Measurements from ENCODE around the gene ZFAND2A. TPM values are rescaled to one million over a fixed set of nuclear protein-coding genes. Genes with fewer than 3 reads are reported as not detected.
"Not testable (repeated sequence)": the region's sequence is repeated elsewhere in the genome, so short reads cannot be mapped to it uniquely, and the experiment has no call there.

ZFAND2A gene
- total and polyA plus RNA-seq, 7 experiments from 2014 or later = 21.2 to 74.5 (median 43.2) TPM

GRCh38 chr7:1200045-1200444 lies 40.0 kb upstream of the ZFAND2A start:
- Mint-ChIP-seq H3K36me3 (no peaks in the 10 kb centered on the region), H3K4me3 (no peak overlapping the region), H3K27ac (no peak overlapping the region), H3K9me3 (no peaks in the 10 kb centered on the region), H3K27me3 (peaks cover 0 to 26% (median 3%) of the 10 kb centered on the region in 5 donors), H3K4me1 (peaks cover 0 to 3% (median 0%) of the 10 kb centered on the region in 7 donors)
- Histone ChIP-seq H3K4me1 (ENCODE audit: control insufficient read depth in 2 of 2, insufficient read depth in 2 of 2, low read length in 2 of 2) (no peaks in the 10 kb centered on the region), H3K4me3 (ENCODE audit: low read length) (no peak overlapping the region), H3K27me3 (ENCODE audit: control insufficient read depth in 2 of 2, insufficient read depth in 2 of 2, low read length in 2 of 2) (no peaks in the 10 kb centered on the region), H3K27ac (ENCODE audit: low read depth, low read length) (no peak overlapping the region), H3K9me3 (ENCODE audit: control insufficient read depth in 2 of 3, low read length in 3 of 3) (no peaks in the 10 kb centered on the region), H3K36me3 (ENCODE audit: control insufficient read depth in 2 of 3, insufficient read depth in 3 of 3, low read length in 3 of 3) (no peaks in the 10 kb centered on the region)
- DNase-seq = no peak
- no peak for ATAC-seq
- POLR2A ChIA-PET = no interaction called here
- CTCF ChIA-PET = no interaction called here
- intact Hi-C loops (cut with micrococcal nuclease) = no loop called here

- Mint-ChIP-seq H3K4me3 (no peak overlapping the region), H3K4me1 (peaks cover 0 to 7% (median 0%) of the 10 kb centered on the region in 7 donors), H3K9me3 (no peaks in the 10 kb centered on the region), H3K27ac (no peak overlapping the region), H3K27me3 (peaks cover 0 to 23% (median 3%) of the 10 kb centered on the region in 5 donors), H3K36me3 (no peaks in the 10 kb centered on the region)
- ATAC-seq (no peak), DNase-seq (no peak)
- Histone ChIP-seq H3K9me3 (ENCODE audit: control insufficient read depth in 2 of 3, low read length in 3 of 3) (no peaks in the 10 kb centered on the region), H3K36me3 (ENCODE audit: control insufficient read depth in 2 of 3, insufficient read depth in 3 of 3, low read length in 3 of 3) (no peaks in the 10 kb centered on the region), H3K27me3 (ENCODE audit: control insufficient read depth in 2 of 2, insufficient read depth in 2 of 2, low read length in 2 of 2) (no peaks in the 10 kb centered on the region), H3K4me1 (ENCODE audit: control insufficient read depth in 2 of 2, insufficient read depth in 2 of 2, low read length in 2 of 2) (no peaks in the 10 kb centered on the region), H3K4me3 (ENCODE audit: low read length) (no peak overlapping the region), H3K27ac (ENCODE audit: low read depth, low read length) (no peak overlapping the region)
- CTCF ChIA-PET = interaction anchor here (0.6 kb wide), 1 partner anchor 1483 kb away, joined by 3 read pairs; no protein-coding TSS in a partner anchor
- POLR2A ChIA-PET = no interaction called here
- intact Hi-C loops (cut with micrococcal nuclease) = no loop called here
Measured at GRCh38 chr7:1197997-1198625, 38.1 kb upstream of the ZFAND2A start.

GRCh38 chr7:1196950-1197349 lies 37.0 kb upstream of the ZFAND2A start:
- Histone ChIP-seq H3K4me3 (ENCODE audit: low read length) (no peak overlapping the region), H3K36me3 (ENCODE audit: control insufficient read depth in 2 of 3, insufficient read depth in 3 of 3, low read length in 3 of 3) (no peaks in the 10 kb centered on the region), H3K27me3 (ENCODE audit: control insufficient read depth in 2 of 2, insufficient read depth in 2 of 2, low read length in 2 of 2) (no peaks in the 10 kb centered on the region), H3K27ac (ENCODE audit: low read depth, low read length) (no peak overlapping the region), H3K4me1 (ENCODE audit: control insufficient read depth in 2 of 2, insufficient read depth in 2 of 2, low read length in 2 of 2) (peaks cover 0 to 5% of the 10 kb centered on the region in 2 donors), H3K9me3 (ENCODE audit: control insufficient read depth in 2 of 3, low read length in 3 of 3) (no peaks in the 10 kb centered on the region)
- CTCF ChIA-PET = no interaction called here
- peaks cover 0 to 3% (median 0%) of the 10 kb centered on the region in 11 donors for H3K9me3 Mint-ChIP-seq
- ATAC-seq (no peak), DNase-seq (no peak)
- H3K27me3 Mint-ChIP-seq = peaks cover 0 to 30% (median 6%) of the 10 kb centered on the region in 5 donors
- H3K4me1 Mint-ChIP-seq = peaks cover 5 to 13% (median 6%) of the 10 kb centered on the region in 7 donors
- POLR2A ChIA-PET = no interaction called here
- intact Hi-C loops (cut with micrococcal nuclease) = no loop called here
- H3K36me3 Mint-ChIP-seq = peaks cover 0 to 5% (median 0%) of the 10 kb centered on the region in 5 donors
- H3K27ac Mint-ChIP-seq = no peak overlapping the region
- H3K4me3 Mint-ChIP-seq = no peak overlapping the region

- H3K4me1 ChIP-seq (ENCODE audit: control insufficient read depth in 2 of 2, insufficient read depth in 2 of 2, low read length in 2 of 2); H3K9me3 Mint-ChIP-seq; H3K9me3 ChIP-seq (ENCODE audit: control insufficient read depth in 2 of 3, low read length in 3 of 3); ATAC-seq; DNase-seq; H3K4me3 Mint-ChIP-seq; H3K36me3 Mint-ChIP-seq; H3K36me3 ChIP-seq (ENCODE audit: control insufficient read depth in 2 of 3, insufficient read depth in 3 of 3, low read length in 3 of 3); intact Hi-C loops (cut with micrococcal nuclease); H3K27ac ChIP-seq (ENCODE audit: low read depth, low read length); H3K27me3 ChIP-seq (ENCODE audit: control insufficient read depth in 2 of 2, insufficient read depth in 2 of 2, low read length in 2 of 2); CTCF ChIA-PET; H3K27ac Mint-ChIP-seq; POLR2A ChIA-PET; H3K4me3 ChIP-seq (ENCODE audit: low read length): not testable (repeated sequence)
- Mint-ChIP-seq H3K27me3 (peaks cover 0 to 31% (median 6%) of the 10 kb centered on the region in 5 donors), H3K4me1 (peaks cover 5 to 18% (median 10%) of the 10 kb centered on the region in 7 donors)
Measured at GRCh38 chr7:1196441-1196840, 36.4 kb upstream of the ZFAND2A start.

- peaks cover 5 to 26% (median 10%) of the 10 kb centered on the region in 7 donors for H3K4me1 Mint-ChIP-seq
- H3K36me3 Mint-ChIP-seq = peaks cover 0 to 16% (median 0%) of the 10 kb centered on the region in 5 donors
- no peak overlapping the region for H3K27ac ChIP-seq (ENCODE audit: low read depth, low read length)
- intact Hi-C loops (cut with micrococcal nuclease) = loop anchor here (1.0 to 5.0 kb wide), 4 partner anchors 218 to 280 kb away; no protein-coding TSS in a partner anchor
- H3K4me3 Mint-ChIP-seq = no peak overlapping the region
- H3K9me3 Mint-ChIP-seq = peaks cover 0 to 11% (median 0%) of the 10 kb centered on the region in 11 donors
- DNase-seq (peak in 3 of 9 donors; percentile 10 to 37 (median 19)), ATAC-seq (peak; percentile 68)
- no peak overlapping the region for H3K4me3 ChIP-seq (ENCODE audit: low read length)
- H3K27me3 Mint-ChIP-seq = peaks cover 0 to 32% (median 13%) of the 10 kb centered on the region in 5 donors
- H3K36me3 ChIP-seq (ENCODE audit: control insufficient read depth in 2 of 3, insufficient read depth in 3 of 3, low read length in 3 of 3) = no peaks in the 10 kb centered on the region
- ChIA-PET CTCF (interaction anchor here (1.1 to 1.5 kb wide), 5 partner anchors 19 to 281 kb away, joined by 3 to 8 read pairs (median 5); no protein-coding TSS in a partner anchor), POLR2A (no interaction called here)
- H3K27me3 ChIP-seq (ENCODE audit: control insufficient read depth in 2 of 2, insufficient read depth in 2 of 2, low read length in 2 of 2) = no peaks in the 10 kb centered on the region
- peak overlapping the region in 1 of 9 donors; percentile 13 for H3K27ac Mint-ChIP-seq
- H3K4me1 ChIP-seq (ENCODE audit: control insufficient read depth in 2 of 2, insufficient read depth in 2 of 2, low read length in 2 of 2) = peaks cover 0 to 5% of the 10 kb centered on the region in 2 donors
- H3K9me3 ChIP-seq (ENCODE audit: control insufficient read depth in 2 of 3, low read length in 3 of 3) = no peaks in the 10 kb centered on the region
Measured at GRCh38 chr7:1193593-1194424, 33.8 kb upstream of the ZFAND2A start.

- CTCF ChIA-PET = interaction anchor here (0.9 to 1.3 kb wide), 2 partner anchors 242 to 282 kb away, joined by 3 to 5 read pairs; no protein-coding TSS in a partner anchor
- Mint-ChIP-seq H3K27ac (peak overlapping the region in 5 of 9 donors; percentile 67 to 95 (median 82)), H3K4me1 (peaks cover 5 to 26% (median 10%) of the 10 kb centered on the region in 7 donors), H3K4me3 (peak overlapping the region in 5 of 10 donors; percentile 12 to 87 (median 36)), H3K27me3 (peaks cover 0 to 46% (median 15%) of the 10 kb centered on the region in 5 donors), H3K36me3 (peaks cover 0 to 20% (median 0%) of the 10 kb centered on the region in 5 donors), H3K9me3 (peaks cover 0 to 13% (median 0%) of the 10 kb centered on the region in 11 donors)
- intact Hi-C loops (cut with micrococcal nuclease) = loop anchor here (2.0 to 5.0 kb wide), 2 partner anchors 220 to 241 kb away; no protein-coding TSS in a partner anchor
- H3K4me1 ChIP-seq (ENCODE audit: control insufficient read depth in 2 of 2, insufficient read depth in 2 of 2, low read length in 2 of 2) = peaks cover 0 to 5% of the 10 kb centered on the region in 2 donors
- H3K27ac ChIP-seq (ENCODE audit: low read depth, low read length) = no peak overlapping the region
- H3K36me3 ChIP-seq (ENCODE audit: control insufficient read depth in 2 of 3, insufficient read depth in 3 of 3, low read length in 3 of 3) = no peaks in the 10 kb centered on the region
- no peaks in the 10 kb centered on the region for H3K27me3 ChIP-seq (ENCODE audit: control insufficient read depth in 2 of 2, insufficient read depth in 2 of 2, low read length in 2 of 2)
- POLR2A ChIA-PET = interaction anchor here (0.7 kb wide), 1 partner anchor 63 kb away, joined by 3 read pairs; no protein-coding TSS in a partner anchor
- H3K9me3 ChIP-seq (ENCODE audit: control insufficient read depth in 2 of 3, low read length in 3 of 3) = no peaks in the 10 kb centered on the region
- ATAC-seq (peak; percentile 49), DNase-seq (no peak)
- no peak overlapping the region for H3K4me3 ChIP-seq (ENCODE audit: low read length)
Measured at GRCh38 chr7:1192171-1192676, 32.2 kb upstream of the ZFAND2A start.

Measured in naive thymus-derived CD4-positive, alpha-beta T cell (primary cell).